Measurements from ENCODE around the gene KDM3B.

DNA sequence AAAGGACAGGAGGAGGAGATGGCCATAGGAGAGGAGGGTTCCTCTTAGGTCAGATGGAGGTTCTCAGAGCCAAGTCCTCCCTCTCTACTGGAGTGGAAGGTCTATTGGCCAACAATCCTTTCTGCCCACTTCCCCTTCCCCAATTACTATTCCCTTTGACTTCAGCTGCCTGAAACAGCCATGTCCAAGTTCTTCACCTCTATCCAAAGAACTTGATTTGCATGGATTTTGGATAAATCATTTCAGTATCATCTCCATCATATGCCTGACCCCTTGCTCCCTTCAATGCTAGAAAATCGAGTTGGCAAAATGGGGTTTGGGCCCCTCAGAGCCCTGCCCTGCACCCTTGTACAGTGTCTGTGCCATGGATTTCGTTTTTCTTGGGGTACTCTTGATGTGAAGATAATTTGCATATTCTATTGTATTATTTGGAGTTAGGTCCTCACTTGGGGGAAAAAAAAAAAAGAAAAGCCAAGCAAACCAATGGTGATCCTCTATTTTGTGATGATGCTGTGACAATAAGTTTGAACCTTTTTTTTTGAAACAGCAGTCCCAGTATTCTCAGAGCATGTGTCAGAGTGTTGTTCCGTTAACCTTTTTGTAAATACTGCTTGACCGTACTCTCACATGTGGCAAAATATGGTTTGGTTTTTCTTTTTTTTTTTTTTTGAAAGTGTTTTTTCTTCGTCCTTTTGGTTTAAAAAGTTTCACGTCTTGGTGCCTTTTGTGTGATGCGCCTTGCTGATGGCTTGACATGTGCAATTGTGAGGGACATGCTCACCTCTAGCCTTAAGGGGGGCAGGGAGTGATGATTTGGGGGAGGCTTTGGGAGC is 115.9 kb downstream of the KDM3B start:
- no peak for TF ChIP-seq MAZ (IDR thresholded peaks at IDR 0.05; ENCODE audit: borderline replicate concordance, low read depth, low read length)
- no peak for TF ChIP-seq CTCF (IDR thresholded peaks at IDR 0.05)
- TF ChIP-seq, protein P1, sequence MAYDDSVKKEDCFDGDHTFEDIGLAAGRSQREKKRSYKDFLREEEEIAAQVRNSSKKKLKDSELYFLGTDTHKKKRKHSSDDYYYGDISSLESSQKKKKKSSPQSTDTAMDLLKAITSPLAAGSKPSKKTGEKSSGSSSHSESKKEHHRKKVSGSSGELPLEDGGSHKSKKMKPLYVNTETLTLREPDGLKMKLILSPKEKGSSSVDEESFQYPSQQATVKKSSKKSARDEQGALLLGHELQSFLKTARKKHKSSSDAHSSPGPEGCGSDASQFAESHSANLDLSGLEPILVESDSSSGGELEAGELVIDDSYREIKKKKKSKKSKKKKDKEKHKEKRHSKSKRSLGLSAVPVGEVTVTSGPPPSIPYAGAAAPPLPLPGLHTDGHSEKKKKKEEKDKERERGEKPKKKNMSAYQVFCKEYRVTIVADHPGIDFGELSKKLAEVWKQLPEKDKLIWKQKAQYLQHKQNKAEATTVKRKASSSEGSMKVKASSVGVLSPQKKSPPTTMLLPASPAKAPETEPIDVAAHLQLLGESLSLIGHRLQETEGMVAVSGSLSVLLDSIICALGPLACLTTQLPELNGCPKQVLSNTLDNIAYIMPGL (CRISPR knock-in tag; IDR thresholded peaks at IDR 0.05; ENCODE audit: borderline replicate concordance), result no peak
- TF ChIP-seq NR3C1 (IDR thresholded peaks at IDR 0.05), result no peak
